ENCODE data around the gene IKBKE. TPM values are rescaled to one million over a fixed set of nuclear protein-coding genes. Genes with fewer than 3 reads are reported as not detected.

Gene IKBKE
- total and polyA plus RNA-seq, 2 of the 8 experiments (the other 6 are each of a cell fraction or from before 2014, with no cell fraction given) = 8.6 to 12.0 TPM

DNA sequence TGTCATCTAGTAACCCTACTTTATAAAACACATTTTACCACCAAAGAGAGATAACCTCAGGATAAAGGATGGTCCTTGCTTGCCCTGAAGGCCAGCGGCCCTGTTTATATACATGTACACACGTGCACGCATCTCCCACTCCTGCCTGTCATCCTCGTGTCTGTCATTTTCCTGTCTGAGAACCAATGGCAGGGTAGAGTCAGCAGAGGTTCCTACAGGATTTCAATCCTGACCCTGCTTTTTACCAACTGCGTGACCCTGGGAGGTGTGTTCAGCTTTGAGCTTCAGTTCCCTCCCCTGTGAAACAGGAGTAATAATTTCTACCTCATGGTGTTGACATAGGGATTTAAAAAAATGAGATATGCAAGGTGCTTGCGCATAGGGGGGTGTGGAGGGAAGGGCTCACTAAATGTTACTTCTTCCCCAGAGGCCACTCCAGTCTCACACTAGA lies 24.8 kb downstream of the IKBKE start (continued):
- TF ChIP-seq, protein P1, sequence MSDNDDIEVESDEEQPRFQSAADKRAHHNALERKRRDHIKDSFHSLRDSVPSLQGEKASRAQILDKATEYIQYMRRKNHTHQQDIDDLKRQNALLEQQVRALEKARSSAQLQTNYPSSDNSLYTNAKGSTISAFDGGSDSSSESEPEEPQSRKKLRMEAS (IDR thresholded peaks at IDR 0.05) = no peak

Data from H1 (cell line).